SHP77 treated with DMSO at 0.1 percent for 48 hours (cell line): ENCODE results near the gene PGAM2.

Experiments
- DNase-seq: peaks from one replicate; lab custom pipeline; 2025; lab: John Stamatoyannopoulos, UW

Gene PGAM2

GRCh38 chr7:44082541-44083207 lies 17.3 kb upstream of the PGAM2 start:
- peak; percentile 99 for DNase-seq

- DNase-seq: no peak
Measured at GRCh38 chr7:44081266-44081748, 15.9 kb upstream of the PGAM2 start.

GRCh38 chr7:44080686-44081265 lies 15.4 kb upstream of the PGAM2 start:
- DNase-seq: no peak

- DNase-seq: no peak
Measured at GRCh38 chr7:44080118-44080517, 14.8 kb upstream of the PGAM2 start.

- no peak for DNase-seq
Measured at GRCh38 chr7:44079331-44080021, 14.1 kb upstream of the PGAM2 start.

GRCh38 chr7:44078521-44078920 lies 13.2 kb upstream of the PGAM2 start:
- DNase-seq: no peak

GRCh38 chr7:44077681-44078091 lies 12.3 kb upstream of the PGAM2 start:
- no peak for DNase-seq

GRCh38 chr7:44077061-44077460 lies 11.7 kb upstream of the PGAM2 start:
- no peak for DNase-seq

GRCh38 chr7:44076101-44076895 lies 10.9 kb upstream of the PGAM2 start:
- DNase-seq: no peak

GRCh38 chr7:44075296-44076075 lies 10.1 kb upstream of the PGAM2 start:
- no peak for DNase-seq

GRCh38 chr7:44074349-44074695 lies 9.0 kb upstream of the PGAM2 start:
- no peak for DNase-seq

- no peak for DNase-seq
Measured at GRCh38 chr7:44073664-44074348, 8.4 kb upstream of the PGAM2 start.

GRCh38 chr7:44072364-44073231 lies 7.2 kb upstream of the PGAM2 start:
- DNase-seq: peak; percentile 58

GRCh38 chr7:44071726-44072363 lies 6.5 kb upstream of the PGAM2 start:
- no peak for DNase-seq

- no peak for DNase-seq
Measured at GRCh38 chr7:44068054-44068453, 2.7 kb upstream of the PGAM2 start.

- no peak for DNase-seq
Measured at GRCh38 chr7:44067064-44067951, 1.9 kb upstream of the PGAM2 start.

GRCh38 chr7:44066494-44067063 lies 1.2 kb upstream of the PGAM2 start:
- no peak for DNase-seq

- no peak for DNase-seq
Measured at GRCh38 chr7:44066111-44066460, 719 bp upstream of the PGAM2 start.
